HG03439 (cell line): ENCODE data around the gene GOLPH3.
"Not testable (repeated sequence)": the region's sequence is repeated elsewhere in the genome, so short reads cannot be mapped to it uniquely, and the experiment has no call there.

Experiments
- ATAC-seq: cut with Tn5 transposase; IDR thresholded peaks from one replicate; pipeline ENCODE4 v1.9.1; 2021; ENCODE audit warnings: mild to moderate bottlenecking, moderate library complexity; ENCODE audit not compliant: unreplicated experiment

The GOLPH3 gene

GRCh38 chr5:32174011-32174870 is at the start of gene GOLPH3:
Gene GOLPH3 (minus strand): TSS chr5:32174319. CDS start chr5:32174034, 285 bp downstream.
- ATAC-seq = peak; percentile 84

DNA sequence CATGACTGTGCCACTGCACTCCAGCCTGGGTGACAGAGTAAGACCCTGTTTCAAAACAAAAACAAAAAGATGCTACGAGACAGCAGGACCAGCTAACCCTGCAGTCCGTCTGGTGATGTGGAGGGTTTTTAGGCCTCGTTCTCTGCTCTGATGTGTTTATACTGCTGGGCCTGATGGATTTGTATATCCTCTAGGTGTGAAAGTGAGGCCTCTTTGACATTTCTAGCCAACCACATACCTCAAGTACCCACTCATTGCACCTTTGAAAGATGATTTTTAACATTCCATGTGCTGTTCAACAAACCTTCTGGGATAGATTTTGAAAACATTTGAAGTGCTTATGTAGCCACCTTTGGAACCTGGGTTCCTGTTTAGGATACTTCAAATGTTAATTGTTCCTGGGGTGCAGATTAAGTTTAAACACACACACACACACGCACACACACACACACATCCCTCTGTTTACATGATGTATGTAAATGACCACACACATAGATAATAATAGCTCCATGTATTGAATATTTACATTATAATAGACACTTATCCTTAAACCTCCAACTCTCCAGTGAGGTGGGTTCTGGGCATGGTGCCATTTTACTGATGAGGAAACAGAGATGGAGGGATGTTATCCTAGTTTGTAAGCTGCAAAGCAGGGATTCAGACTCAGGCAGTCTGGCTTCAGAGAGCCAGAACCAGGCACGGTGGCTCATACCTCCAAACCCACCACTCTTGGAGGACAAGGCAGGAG is 48.8 kb upstream of the GOLPH3 start:
- no peak for ATAC-seq

DNA sequence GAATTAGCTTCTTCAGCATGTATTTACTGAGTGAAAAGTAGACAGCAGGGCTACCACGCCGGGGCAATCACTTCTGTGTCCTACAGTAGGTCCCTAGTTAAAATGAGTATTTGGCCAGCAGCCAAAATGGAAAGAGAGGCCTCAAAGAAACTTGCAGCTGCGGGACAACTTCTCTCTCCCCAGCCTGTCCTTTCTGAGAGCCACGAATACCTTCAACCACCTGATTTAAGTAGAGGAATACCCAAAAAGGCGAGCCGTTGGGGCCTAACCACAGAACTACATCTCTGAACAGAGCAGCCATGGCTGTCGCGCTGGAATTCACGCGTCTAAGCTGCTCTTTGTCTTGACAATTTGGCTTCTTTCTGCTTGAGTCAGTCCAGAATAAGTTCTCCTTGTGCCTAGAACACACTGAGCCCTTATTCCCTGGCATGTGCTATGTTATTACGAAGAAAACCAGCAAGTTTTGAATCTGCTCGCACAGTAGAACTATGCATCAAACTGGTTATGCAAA is 43.8 kb upstream of the GOLPH3 start:
- ATAC-seq = no peak

GRCh38 chr5:32214344-32214743 is 40.2 kb upstream of the GOLPH3 start:
- ATAC-seq = not testable (repeated sequence)

DNA sequence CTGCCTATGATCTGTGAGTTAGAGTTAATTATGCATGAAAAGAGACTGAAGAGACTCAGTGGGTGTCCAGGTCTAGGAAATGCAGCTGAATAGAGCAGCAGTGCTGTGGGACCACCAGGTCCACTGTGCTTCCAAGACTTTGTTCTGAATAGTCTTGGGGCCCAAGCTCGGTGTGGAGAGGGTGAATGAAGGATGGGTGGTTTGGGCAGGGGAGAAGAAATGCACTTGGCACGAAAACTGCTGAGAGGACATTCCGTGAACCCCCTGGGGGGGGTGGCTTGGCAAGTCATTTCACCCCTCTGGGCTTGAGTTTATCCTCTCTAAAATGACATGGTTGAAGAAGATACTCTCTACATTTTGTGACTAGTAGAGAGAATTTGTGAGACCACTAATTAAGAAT is 36.0 kb upstream of the GOLPH3 start:
- ATAC-seq = no peak

DNA sequence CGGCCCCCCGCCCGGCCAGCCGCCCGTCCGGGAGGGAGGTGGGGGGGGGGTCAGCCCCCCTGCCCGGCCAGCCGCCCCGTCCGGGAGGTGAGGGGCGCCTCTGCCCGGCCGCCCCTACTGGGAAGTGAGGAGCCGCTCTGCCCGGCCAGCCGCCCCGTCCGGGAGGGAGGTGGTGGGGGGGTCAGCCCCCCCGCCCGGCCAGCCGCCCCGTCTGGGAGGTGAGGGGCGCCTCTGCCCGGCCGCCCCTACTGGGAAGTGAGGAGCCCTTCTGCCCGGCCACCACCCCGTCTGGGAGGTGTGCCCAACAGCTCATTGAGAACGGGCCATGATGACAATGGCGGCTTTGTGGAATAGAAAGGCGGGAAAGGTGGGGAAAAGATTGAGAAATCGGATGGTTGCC is 34.7 kb upstream of the GOLPH3 start:
- ATAC-seq = not testable (repeated sequence)

GRCh38 chr5:32207355-32207634 is 33.2 kb upstream of the GOLPH3 start:
- ATAC-seq = no peak

GRCh38 chr5:32206509-32207354 is 32.6 kb upstream of the GOLPH3 start:
- ATAC-seq = peak; percentile 58

GRCh38 chr5:32206053-32206452 is 31.9 kb upstream of the GOLPH3 start:
- no peak for ATAC-seq

DNA sequence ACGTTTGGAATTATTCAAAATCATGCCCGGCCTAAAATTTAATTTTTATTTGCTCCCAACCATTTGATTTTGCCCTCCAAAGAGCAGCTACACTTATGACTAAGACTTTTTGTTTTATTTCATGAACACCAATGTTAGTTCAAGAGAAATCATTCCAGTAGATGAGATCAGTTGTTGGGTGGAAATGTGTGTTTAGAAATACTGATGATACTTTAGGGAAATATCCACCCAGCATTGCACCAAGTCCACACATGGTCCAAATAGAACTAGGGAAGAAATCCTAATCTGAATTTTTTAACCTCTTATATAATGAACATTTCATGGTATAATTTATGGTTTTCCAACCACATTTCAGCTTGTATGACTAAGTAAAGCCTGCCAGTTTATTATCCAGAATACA is 28.3 kb upstream of the GOLPH3 start:
- ATAC-seq = no peak

DNA sequence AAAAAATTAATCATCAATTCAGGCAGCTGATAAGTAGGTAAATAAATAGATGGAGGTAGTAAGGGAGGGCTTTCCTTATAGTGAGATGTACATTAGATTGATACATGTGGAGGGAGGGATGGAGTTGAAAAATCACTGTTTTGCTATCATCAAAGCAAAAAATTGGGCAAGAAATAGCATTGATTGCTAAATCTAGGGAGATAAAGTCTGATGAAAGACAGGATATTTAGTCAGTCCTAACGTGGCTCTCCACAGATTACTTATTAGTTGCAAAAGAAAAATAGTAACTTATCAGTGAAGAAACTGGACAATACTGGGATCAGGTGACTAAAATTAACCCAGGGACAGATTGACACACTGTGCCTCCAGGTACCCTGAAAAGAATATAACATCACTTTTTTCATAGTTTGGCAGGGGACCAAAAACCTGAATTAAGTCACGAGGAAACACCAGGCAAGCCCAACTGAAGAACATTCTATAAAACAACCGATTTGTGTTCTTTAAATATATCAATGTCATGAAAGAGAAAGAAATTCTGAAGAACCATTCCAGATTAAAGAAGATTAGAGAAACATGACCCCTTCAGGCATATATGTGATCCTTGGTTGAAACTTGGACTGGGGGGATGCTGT is 27.1 kb upstream of the GOLPH3 start:
- no peak for ATAC-seq

- no peak for ATAC-seq
These were observed 22.9 kb upstream of the GOLPH3 start for GRCh38 chr5:32197032-32197431.

- ATAC-seq = no peak
These were observed 21.1 kb upstream of the GOLPH3 start for GRCh38 chr5:32195265-32195664.

DNA sequence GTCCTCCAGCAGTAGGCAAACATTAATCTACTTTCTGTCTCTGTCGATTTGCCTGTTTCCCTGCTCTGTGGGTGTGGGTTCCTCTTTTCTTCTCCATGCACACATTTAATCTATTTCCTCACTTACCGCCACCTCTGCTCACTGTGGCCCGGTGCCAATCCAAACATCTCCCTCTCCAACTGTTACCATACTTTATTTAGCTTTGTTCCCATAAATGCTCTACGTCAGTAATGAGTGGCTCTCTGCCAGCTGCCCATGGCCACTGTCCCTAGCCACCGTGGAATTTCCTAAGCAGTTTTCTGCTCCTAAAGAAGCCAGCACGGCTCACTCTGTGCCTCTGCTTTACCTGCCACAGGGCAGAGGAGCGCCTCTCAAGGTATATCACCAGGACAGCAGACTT is 19.5 kb upstream of the GOLPH3 start:
- ATAC-seq = no peak

- no peak for ATAC-seq
These were observed 16.0 kb upstream of the GOLPH3 start for GRCh38 chr5:32190095-32190494.

GRCh38 chr5:32187675-32188074 is 13.6 kb upstream of the GOLPH3 start:
- ATAC-seq = no peak

DNA sequence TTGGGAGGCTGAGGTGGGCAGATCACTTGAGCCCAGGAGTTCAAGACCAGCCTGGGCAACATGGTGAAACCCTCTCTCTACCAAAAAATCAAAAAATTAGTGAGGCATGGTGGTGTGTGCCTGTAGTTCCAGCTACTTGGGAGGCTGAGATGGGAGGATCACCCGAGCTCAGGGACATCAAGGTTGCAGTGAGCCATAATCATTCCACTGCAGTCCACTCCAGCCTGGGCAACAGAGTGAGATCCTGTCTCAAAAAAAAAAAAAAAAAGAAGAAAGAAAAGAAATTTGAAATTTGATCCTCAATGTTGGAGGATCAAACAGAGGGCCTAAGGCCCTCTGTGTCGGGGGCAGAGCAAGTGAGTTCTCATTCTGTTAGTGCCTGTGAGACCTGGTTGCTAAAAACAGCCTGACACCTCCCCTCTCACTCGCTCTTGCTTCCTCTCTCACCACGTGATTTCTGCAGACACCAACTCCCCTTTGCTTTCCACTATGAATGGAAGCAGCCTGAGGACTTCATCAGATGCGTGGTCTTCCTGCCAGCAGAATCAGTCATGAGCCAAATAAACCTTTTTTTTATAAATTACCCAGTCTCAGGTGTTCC is 8.4 kb upstream of the GOLPH3 start:
- peak; percentile 80 for ATAC-seq

- ATAC-seq = peak; percentile 20
These were observed 680 bp downstream of the GOLPH3 start for GRCh38 chr5:32173267-32174010.

- no peak for ATAC-seq
These were observed 1.2 kb downstream of the GOLPH3 start for GRCh38 chr5:32172923-32173266.
